Gastroesophageal sphincter (tissue), 4 donors: ENCODE results near the gene ZDBF2. TPM values are rescaled to one million over a fixed set of nuclear protein-coding genes. Genes with fewer than 3 reads are reported as not detected.

ENCODE experiments used
- ATAC-seq: fragments of 150-250 bp; one replicate; pipeline ENCODE4 v1.9.1; 2016; ENCODE audit warnings: mild to moderate bottlenecking, moderate library complexity
- H3K27ac ChIP-seq, 4 donors: fragments of 200-600 bp; sonication (generic) in 3 of 4; 1 replicate in 3 of 4; 2 replicates in 1 of 4; pipeline ENCODE4 v1.5.1; 2016 to 2019
- H3K27me3 ChIP-seq: fragments of 200-600 bp; sonication (generic); one replicate; pipeline ENCODE4 v1.5.1; 2019
- H3K36me3 ChIP-seq, 2 donors: fragments of 200-600 bp; sonication (generic); one replicate each; pipeline ENCODE4 v1.5.1; 2019; ENCODE audit warnings: control low read depth in 1 of 2
- H3K4me1 ChIP-seq, 3 donors: fragments of 200-600 bp; sonication (generic); 1 replicate in 2 of 3; 2 replicates in 1 of 3; pipeline ENCODE4 v1.5.1; 2016 to 2019; ENCODE audit warnings: control low read depth in 2 of 3
- H3K4me3 ChIP-seq, 2 donors: fragments of 200-600 bp; sonication (generic); one replicate each; pipeline ENCODE4 v1.5.1; 2019; ENCODE audit warnings: mild to moderate bottlenecking in 1 of 2, moderate library complexity in 1 of 2
- H3K9me3 ChIP-seq, 3 donors: fragments of 200-600 bp; sonication (generic); one replicate each; pipeline ENCODE4 v1.5.1; 2017 to 2019; ENCODE audit warnings: control low read depth in 2 of 3
- EP300 ChIP-seq: sonication (generic); formaldehyde crosslinking; IDR thresholded peaks from one replicate; pipeline ENCODE4 v1.6.1; 2017; ENCODE audit warnings: antibody characterized with exemption, mild to moderate bottlenecking
- POLR2A ChIP-seq, 2 donors: fragments of 450-650 bp; IDR thresholded peaks; one replicate each; pipeline ENCODE4 v1.6.1; 2017; ENCODE audit warnings: antibody characterized with exemption in 2 of 2, mild to moderate bottlenecking in 2 of 2, moderate library complexity in 1 of 2
- POLR2AphosphoS5 ChIP-seq: sonication (generic); formaldehyde crosslinking; IDR thresholded peaks from one replicate; pipeline ENCODE4 v1.6.1; 2017; ENCODE audit warnings: antibody characterized with exemption
- WGBS, 2 donors: methylation state at CpG; one replicate each; pipeline ENCODE4 v1.1.5; 2018; ENCODE audit warnings: low coverage in 1 of 2; 5-methylcytosine and 5-hydroxymethylcytosine counted together
- total RNA-seq, 4 donors: library from RNA; depleted of rRNA; stranded (reverse); fragments of >200 nt; gene quantifications; one replicate each; pipeline ENCODE4 v1.1.0, GENCODE V29; 2016
- TF ChIP-seq, protein P1 (sequence below), 4 experiments: fragments of 200-600 bp in 2 of 4; fragments of 450-650 bp in 2 of 4; sonication (generic) in 1 of 4; IDR thresholded peaks; one replicate each; pipeline ENCODE4 v1.5.1; 2017 to 2019; ENCODE audit warnings: antibody characterized with exemption in 4 of 4, mild to moderate bottlenecking in 2 of 4, moderate library complexity in 2 of 4

ZDBF2 gene
- total RNA-seq, 4 donors from 2014 or later = 10.9 to 19.9 (median 13.4) TPM

GRCh38 chr2:206305523-206306245, 31.2 kb downstream of the ZDBF2 start:
- no peak for ATAC-seq
- Histone ChIP-seq H3K27me3 (no peaks in the 10 kb centered on the region), H3K9me3 (no peaks in the 10 kb centered on the region), H3K27ac (no peak overlapping the region), H3K4me3 (no peak overlapping the region), H3K36me3 (peaks cover 0 to 19% of the 10 kb centered on the region in 2 donors), H3K4me1 (no peaks in the 10 kb centered on the region)
- no peak for TF ChIP-seq EP300
- TF ChIP-seq POLR2AphosphoS5 = no peak
- no peak for TF ChIP-seq POLR2A (IDR thresholded peaks at IDR 0.05)
- TF ChIP-seq, protein P1, sequence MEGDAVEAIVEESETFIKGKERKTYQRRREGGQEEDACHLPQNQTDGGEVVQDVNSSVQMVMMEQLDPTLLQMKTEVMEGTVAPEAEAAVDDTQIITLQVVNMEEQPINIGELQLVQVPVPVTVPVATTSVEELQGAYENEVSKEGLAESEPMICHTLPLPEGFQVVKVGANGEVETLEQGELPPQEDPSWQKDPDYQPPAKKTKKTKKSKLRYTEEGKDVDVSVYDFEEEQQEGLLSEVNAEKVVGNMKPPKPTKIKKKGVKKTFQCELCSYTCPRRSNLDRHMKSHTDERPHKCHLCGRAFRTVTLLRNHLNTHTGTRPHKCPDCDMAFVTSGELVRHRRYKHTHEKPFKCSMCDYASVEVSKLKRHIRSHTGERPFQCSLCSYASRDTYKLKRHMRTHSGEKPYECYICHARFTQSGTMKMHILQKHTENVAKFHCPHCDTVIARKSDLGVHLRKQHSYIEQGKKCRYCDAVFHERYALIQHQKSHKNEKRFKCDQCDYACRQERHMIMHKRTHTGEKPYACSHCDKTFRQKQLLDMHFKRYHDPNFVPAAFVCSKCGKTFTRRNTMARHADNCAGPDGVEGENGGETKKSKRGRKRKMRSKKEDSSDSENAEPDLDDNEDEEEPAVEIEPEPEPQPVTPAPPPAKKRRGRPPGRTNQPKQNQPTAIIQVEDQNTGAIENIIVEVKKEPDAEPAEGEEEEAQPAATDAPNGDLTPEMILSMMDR (IDR thresholded peaks at IDR 0.05) = no peak
- WGBS, 2 donors = 73% methylated on average over 3 of the region's 3 CpGs

- WGBS, 2 donors = 79 to 88% methylated on average over 5 to 9 of the region's 9 CpGs
- TF ChIP-seq POLR2A (IDR thresholded peaks at IDR 0.05) = no peak
- no peak for TF ChIP-seq POLR2AphosphoS5
- TF ChIP-seq, protein P1 (IDR thresholded peaks at IDR 0.05) = no peak
- TF ChIP-seq EP300 = no peak
Measured at GRCh38 chr2:206311026-206311425, 36.6 kb downstream of the ZDBF2 start.

GRCh38 chr2:206316141-206316540, 41.7 kb downstream of the ZDBF2 start:
- ATAC-seq = no peak
- 100% methylated on average over 1 of the region's 1 CpG for WGBS, 2 donors
- Histone ChIP-seq H3K9me3 (peaks cover 0 to 9% (median 0%) of the 10 kb centered on the region in 3 donors), H3K27me3 (no peaks in the 10 kb centered on the region), H3K4me3 (no peak overlapping the region), H3K4me1 (no peaks in the 10 kb centered on the region), H3K36me3 (no peaks in the 10 kb centered on the region), H3K27ac (no peak overlapping the region)
- no peak for TF ChIP-seq POLR2A (IDR thresholded peaks at IDR 0.05)
- no peak for TF ChIP-seq EP300
- TF ChIP-seq, protein P1 (IDR thresholded peaks at IDR 0.05) = no peak
- TF ChIP-seq POLR2AphosphoS5 = no peak

More at GRCh38 chr2:206311026-206311425, 36.6 kb downstream of the ZDBF2 start:
- H3K36me3 ChIP-seq = peaks cover 0 to under 1% of the 10 kb centered on the region in 2 donors
- H3K4me3 ChIP-seq = no peak overlapping the region
- ATAC-seq = no peak
- H3K27ac ChIP-seq = no peak overlapping the region
- no peaks in the 10 kb centered on the region for H3K27me3 ChIP-seq
- no peaks in the 10 kb centered on the region for H3K9me3 ChIP-seq
- H3K4me1 ChIP-seq = no peaks in the 10 kb centered on the region

GRCh38 chr2:206323033-206323432, 48.6 kb downstream of the ZDBF2 start:
- 93 to 100% methylated on average over 1 to 3 of the region's 3 CpGs for WGBS, 2 donors
- H3K4me3 ChIP-seq = no peak overlapping the region
- no peaks in the 10 kb centered on the region for H3K27me3 ChIP-seq
- no peak for TF ChIP-seq POLR2A (IDR thresholded peaks at IDR 0.05)
- TF ChIP-seq, protein P1 (IDR thresholded peaks at IDR 0.05) = no peak
- H3K27ac ChIP-seq = no peak overlapping the region
- no peaks in the 10 kb centered on the region for H3K36me3 ChIP-seq
- H3K4me1 ChIP-seq = no peaks in the 10 kb centered on the region
- ATAC-seq = no peak
- H3K9me3 ChIP-seq = peaks cover 0 to 9% (median 0%) of the 10 kb centered on the region in 3 donors

DNA sequence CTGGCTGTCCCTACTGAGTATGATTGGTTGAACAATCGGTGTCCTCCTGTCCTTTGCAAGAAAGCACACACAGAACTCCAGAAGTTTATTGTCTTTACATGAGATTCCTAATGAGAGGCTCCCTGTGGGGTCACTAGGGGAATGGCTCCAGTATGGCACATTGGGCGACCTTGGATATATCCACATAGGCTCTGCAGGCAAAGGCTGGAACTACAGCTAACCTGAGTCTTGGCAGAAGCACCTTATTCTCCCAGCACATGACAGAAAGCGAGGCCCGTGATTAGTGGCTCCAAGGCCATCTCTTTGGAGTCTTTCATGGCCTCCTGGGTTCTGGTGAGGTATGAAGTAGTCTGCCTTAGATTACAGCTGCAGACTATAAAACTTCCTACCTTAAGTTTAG, 49.0 kb downstream of the ZDBF2 start:
- TF ChIP-seq, protein P1 (IDR thresholded peaks at IDR 0.05) = no peak
- TF ChIP-seq POLR2A (IDR thresholded peaks at IDR 0.05) (no peak), POLR2AphosphoS5 (no peak), EP300 (no peak)
- 60 to 71% methylated on average over 1 of the region's 4 CpGs for WGBS, 2 donors
- no peak overlapping the region for H3K27ac ChIP-seq
- peaks cover 0 to 8% (median 0%) of the 10 kb centered on the region in 3 donors for H3K9me3 ChIP-seq
- no peaks in the 10 kb centered on the region for H3K27me3 ChIP-seq
- no peaks in the 10 kb centered on the region for H3K4me1 ChIP-seq
- no peak overlapping the region for H3K4me3 ChIP-seq
- no peak for ATAC-seq
- no peaks in the 10 kb centered on the region for H3K36me3 ChIP-seq
